Muscle layer of colon (tissue), 2 donors: ENCODE results near the gene JAZF1.

Source experiments
- H3K27ac ChIP-seq: one replicate; pipeline ENCODE4 v1.7.0; 2013; ENCODE audit warnings: low read depth, mild to moderate bottlenecking, low read length, moderate library complexity
- H3K27me3 ChIP-seq, 2 donors: one replicate each; pipeline ENCODE4 v1.7.0; 2013; ENCODE audit warnings: low read length in 2 of 2, mild to moderate bottlenecking in 2 of 2; ENCODE audit not compliant: insufficient read depth in 2 of 2, control insufficient read depth in 1 of 2
- H3K36me3 ChIP-seq: one replicate; pipeline ENCODE4 v1.7.0; 2013; ENCODE audit warnings: mild to moderate bottlenecking, low read length; ENCODE audit not compliant: insufficient read depth
- H3K4me1 ChIP-seq: one replicate; pipeline ENCODE4 v1.7.0; 2013; ENCODE audit warnings: mild to moderate bottlenecking, low read length; ENCODE audit not compliant: insufficient read depth
- H3K4me3 ChIP-seq, 2 donors: one replicate each; pipeline ENCODE4 v1.7.0; 2013; ENCODE audit warnings: low read length in 2 of 2, low read depth in 1 of 2, mild to moderate bottlenecking in 1 of 2, moderate library complexity in 1 of 2
- H3K9ac ChIP-seq: one replicate; pipeline ENCODE4 v1.7.0; 2013; ENCODE audit warnings: low read length
- H3K9me3 ChIP-seq: one replicate; pipeline ENCODE4 v1.7.0; 2013; ENCODE audit warnings: mild to moderate bottlenecking, low read length
- donor health status: abdominal sarcoma.
- donor health status: Adenocarcinoma of cecum.

The JAZF1 gene

DNA sequence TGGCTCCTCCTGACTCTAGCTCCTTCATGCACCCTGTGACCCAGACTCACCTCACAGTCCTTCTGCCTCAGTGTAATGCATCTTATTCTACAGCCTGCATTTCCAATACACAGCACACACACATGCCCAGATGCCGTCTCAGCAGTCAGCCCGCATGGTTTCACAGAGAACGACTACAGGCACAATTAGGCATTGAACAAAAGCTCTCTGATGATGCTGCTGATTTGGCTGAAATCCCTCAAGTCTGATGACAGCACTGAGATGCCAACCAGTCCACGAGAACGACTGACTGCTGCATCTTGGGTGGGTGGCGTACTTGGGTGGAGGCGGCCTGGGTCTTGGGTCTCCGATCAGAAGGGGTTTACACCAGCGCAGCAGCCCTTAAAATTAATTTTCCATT lies 240.3 kb downstream of the JAZF1 start:
- no peaks in the 10 kb centered on the region for H3K27me3 ChIP-seq

DNA sequence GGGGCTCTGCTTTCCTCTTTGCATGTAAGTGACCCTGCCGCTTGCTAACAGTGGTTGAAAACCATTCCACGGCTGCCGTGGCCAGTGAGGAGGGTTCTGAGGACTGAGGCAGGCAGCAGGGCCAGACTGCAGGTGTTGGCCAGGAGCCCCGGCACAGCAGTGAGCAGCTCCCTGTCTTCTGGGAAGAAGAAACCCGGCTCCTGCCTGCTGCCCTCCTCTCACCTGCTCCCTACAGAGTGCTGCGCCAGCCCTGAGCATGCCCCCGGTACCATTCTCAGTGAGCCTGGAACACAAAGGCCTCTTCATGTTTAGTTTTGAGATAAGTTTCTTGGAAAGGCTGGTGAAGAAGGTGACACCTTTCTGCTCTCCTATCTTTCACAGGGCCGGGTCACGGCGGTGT lies 240.7 kb downstream of the JAZF1 start:
- Histone ChIP-seq H3K27ac (peak overlapping the region; percentile 12), H3K9ac (no peak overlapping the region), H3K27me3 (no peaks in the 10 kb centered on the region), H3K4me1 (peaks cover 45% of the 10 kb centered on the region), H3K4me3 (no peak overlapping the region), H3K36me3 (no peaks in the 10 kb centered on the region), H3K9me3 (no peaks in the 10 kb centered on the region)

More for the DNA sequence above, 240.3 kb downstream of the JAZF1 start:
- H3K36me3 ChIP-seq: no peaks in the 10 kb centered on the region
- no peak overlapping the region for H3K9ac ChIP-seq
- H3K27ac ChIP-seq: peak overlapping the region; percentile 12
- peaks cover 50% of the 10 kb centered on the region for H3K4me1 ChIP-seq
- H3K9me3 ChIP-seq: no peaks in the 10 kb centered on the region
- H3K4me3 ChIP-seq: no peak overlapping the region

DNA sequence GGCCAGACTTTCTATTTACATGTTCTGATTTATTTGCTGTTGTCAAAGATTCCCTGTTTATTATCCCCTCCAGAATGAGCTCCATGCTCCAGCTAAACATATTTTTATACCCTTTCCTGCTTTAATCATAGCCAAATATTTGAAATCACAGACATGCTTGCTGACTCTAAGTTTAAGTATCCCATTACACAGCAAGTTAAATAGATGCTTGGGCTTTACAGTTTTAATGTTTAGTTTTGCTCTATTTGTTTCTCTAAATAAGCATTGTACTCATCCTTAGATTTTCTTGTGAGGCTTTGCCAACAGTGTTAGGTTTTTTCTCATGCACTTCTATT lies 243.9 kb downstream of the JAZF1 start:
- no peaks in the 10 kb centered on the region for H3K36me3 ChIP-seq
- peak overlapping the region; percentile 39 for H3K27ac ChIP-seq
- H3K9ac ChIP-seq: no peak overlapping the region
- H3K27me3 ChIP-seq: no peaks in the 10 kb centered on the region
- no peak overlapping the region for H3K4me3 ChIP-seq
- H3K4me1 ChIP-seq: peaks cover 34% of the 10 kb centered on the region
- H3K9me3 ChIP-seq: no peaks in the 10 kb centered on the region

DNA sequence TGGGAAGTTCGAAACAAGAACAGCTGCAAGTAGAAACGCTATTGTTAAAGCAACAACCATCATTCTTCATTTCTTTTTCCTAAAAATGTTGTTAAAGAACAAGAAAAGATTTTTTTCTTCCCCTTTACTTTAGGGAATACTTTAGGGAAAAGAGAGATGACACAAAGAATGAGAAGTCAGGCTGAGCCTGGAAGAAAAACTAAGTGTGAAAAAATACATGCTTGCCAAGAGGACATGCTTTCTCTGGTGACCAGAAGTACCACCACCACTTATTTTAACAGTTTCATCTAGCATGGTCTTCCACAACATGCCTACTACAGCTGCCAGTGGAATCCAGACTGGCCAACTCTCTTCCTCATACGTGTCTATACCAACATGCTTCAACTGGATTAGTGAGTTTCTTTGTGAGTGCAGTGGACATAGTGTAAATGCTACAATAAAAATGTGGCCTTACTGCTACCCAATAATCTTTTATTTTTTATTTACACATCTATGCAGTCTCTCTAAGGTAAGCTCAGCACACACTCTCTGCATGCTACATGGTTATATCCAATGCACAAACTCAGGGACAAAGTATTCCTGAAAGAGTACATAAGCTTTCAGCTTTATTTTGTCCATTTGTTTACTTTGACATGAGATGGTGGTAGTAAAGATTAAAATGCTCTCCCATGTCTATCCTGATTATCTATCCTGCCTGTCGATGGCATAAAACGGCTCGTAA lies 244.4 kb downstream of the JAZF1 start:
- H3K4me3 ChIP-seq: no peak overlapping the region
- H3K27me3 ChIP-seq: no peaks in the 10 kb centered on the region
- peaks cover 28% of the 10 kb centered on the region for H3K4me1 ChIP-seq
- peak overlapping the region; percentile 39 for H3K27ac ChIP-seq
- no peak overlapping the region for H3K9ac ChIP-seq
- no peaks in the 10 kb centered on the region for H3K36me3 ChIP-seq
- H3K9me3 ChIP-seq: no peaks in the 10 kb centered on the region

DNA sequence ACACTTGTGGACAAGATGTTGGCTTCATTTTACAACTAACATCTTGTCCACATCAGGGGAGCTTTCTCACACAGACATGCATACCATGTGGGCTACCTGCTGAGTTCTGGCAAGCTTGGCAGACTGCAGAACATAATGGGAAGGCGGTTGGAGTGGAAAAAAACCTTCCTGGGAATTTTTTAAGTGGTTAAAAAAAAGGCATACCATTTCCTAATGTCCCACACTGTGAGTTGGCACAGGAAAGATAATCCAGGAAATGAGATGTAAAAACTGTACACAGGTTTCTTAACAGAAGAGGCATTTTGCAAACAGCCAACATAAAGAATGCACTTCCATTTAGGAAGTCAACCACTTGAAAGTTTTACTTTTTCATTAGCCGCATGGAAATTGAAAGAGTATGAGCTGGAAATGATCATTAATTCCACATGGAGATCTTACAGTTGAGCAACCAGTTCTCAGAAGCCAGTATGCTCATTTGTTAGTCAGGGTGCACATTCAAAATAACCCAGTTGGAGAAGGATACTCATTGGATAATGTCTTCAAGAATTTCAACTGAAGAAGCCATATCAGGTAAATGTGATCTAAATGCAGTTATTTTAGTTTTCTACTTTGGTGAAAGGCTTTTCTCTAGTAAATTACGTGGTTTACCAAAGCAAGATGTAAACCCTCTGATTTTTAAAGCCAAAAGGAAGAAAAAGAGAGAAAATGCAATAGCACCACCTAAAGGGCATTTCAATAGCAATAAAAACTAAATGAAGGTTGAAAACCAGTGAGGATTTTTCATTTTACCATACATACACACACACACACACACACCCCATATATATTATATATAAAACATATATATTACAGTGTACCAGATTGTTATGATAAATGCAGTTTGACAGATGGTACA lies 246.7 kb downstream of the JAZF1 start:
- Histone ChIP-seq H3K9me3 (no peaks in the 10 kb centered on the region), H3K27me3 (no peaks in the 10 kb centered on the region), H3K27ac (no peak overlapping the region), H3K9ac (no peak overlapping the region), H3K36me3 (no peaks in the 10 kb centered on the region), H3K4me1 (peaks cover 28% of the 10 kb centered on the region), H3K4me3 (no peak overlapping the region)

DNA sequence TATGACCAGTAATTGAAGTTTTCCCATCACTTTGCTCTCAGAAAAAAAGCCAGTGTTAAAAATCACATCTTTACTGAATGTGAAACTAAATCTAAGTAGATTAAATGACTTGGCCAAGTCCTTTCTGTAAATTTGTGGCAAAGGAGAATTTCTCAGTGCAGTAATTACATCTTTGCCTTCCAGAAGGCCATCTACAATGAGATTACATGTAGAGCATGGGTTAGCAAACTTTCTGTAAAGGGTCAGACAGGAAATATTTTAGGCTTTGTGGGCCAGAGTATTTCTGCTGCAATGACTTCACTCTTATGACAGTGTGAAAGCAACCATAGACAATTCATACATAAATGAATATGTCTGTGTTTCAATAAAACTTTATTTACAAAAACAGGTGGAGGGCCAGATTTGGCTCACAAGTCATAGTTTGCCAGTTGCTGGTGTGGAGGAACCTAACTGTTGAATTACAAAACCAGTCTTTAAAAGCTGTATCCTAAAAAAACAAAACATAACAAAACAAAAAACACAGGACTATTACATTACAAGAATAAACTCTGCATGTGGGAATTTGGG lies 249.6 kb downstream of the JAZF1 start:
- Histone ChIP-seq H3K27me3 (no peaks in the 10 kb centered on the region), H3K4me3 (no peak overlapping the region), H3K9ac (no peak overlapping the region), H3K9me3 (no peaks in the 10 kb centered on the region), H3K36me3 (no peaks in the 10 kb centered on the region), H3K4me1 (peaks cover 21% of the 10 kb centered on the region), H3K27ac (no peak overlapping the region)

DNA sequence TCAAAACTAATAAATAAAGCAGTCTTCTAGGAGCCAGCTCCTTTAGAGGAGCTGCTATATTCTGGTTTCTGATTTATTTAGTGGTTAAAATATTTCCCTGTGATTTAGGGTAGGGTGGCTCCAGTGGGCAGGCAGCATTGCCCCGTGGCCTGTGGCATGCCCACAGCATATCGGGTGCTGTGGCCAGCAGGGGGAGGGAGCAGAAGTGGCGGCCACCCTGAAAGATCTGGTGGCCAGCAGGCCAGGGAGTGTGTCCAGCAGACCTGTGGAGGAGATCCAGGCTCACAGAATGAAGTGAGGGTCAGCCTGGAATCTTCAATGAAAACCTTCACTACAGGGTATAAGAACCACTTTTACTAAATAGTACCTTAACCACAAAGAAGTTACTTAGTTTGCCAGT lies 251.5 kb downstream of the JAZF1 start:
- H3K36me3 ChIP-seq: no peaks in the 10 kb centered on the region
- peaks cover 19% of the 10 kb centered on the region for H3K4me1 ChIP-seq
- H3K27me3 ChIP-seq: no peaks in the 10 kb centered on the region
- no peak overlapping the region for H3K4me3 ChIP-seq
- H3K9me3 ChIP-seq: no peaks in the 10 kb centered on the region
- H3K9ac ChIP-seq: no peak overlapping the region
- H3K27ac ChIP-seq: no peak overlapping the region

DNA sequence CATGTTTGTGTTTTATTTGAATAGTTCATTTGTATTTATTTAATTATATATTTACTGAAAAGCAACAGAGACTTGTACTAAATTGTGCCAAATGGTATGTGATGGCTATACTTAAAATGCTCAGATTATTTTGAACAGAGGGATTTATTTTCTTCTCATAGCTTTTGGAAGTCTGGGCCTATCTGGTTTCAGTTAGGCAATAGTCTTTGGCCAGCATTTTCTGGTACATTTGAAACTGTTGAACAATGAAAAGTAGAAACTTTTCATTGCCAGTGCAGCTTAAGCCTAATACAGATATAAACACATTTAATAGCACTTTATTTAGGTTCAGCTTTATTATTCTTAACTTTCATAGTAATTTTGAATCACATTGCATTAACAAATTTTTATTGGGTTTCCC lies 252.6 kb downstream of the JAZF1 start:
- H3K27me3 ChIP-seq: no peaks in the 10 kb centered on the region
- H3K36me3 ChIP-seq: no peaks in the 10 kb centered on the region
- H3K9ac ChIP-seq: no peak overlapping the region
- H3K9me3 ChIP-seq: no peaks in the 10 kb centered on the region
- H3K4me3 ChIP-seq: no peak overlapping the region
- no peak overlapping the region for H3K27ac ChIP-seq
- H3K4me1 ChIP-seq: peaks cover 28% of the 10 kb centered on the region

DNA sequence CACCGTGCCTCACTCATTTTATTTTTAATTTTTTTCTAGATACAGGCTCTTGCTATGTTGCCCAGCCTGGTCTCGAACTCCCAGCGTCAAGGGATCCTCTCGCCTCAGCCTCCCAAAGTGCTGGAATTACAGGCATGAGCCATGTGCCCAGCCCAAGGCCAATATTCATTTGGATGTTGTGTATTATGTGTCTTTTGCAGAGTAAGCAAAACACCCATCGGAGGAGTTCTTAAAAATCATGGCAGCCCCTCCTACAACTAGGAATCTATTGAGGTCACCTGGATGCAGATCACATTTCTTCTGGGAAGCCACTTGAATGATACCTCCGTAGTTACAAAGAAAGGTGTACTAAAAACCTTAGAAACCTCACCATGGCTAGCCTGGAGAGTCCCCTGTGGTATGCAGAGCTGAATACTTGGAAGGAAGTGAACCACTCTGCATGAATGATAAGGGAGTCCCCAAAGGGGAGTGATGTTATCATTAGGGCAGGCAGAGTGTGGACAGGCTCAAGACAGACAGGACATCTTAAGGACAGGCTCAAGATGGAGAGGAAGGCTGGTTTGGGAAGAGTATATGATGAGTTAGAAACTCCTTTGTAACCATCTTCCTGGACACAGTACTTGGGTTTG lies 254.9 kb downstream of the JAZF1 start:
- Histone ChIP-seq H3K4me3 (no peak overlapping the region), H3K9ac (no peak overlapping the region), H3K27ac (no peak overlapping the region), H3K4me1 (peaks cover 42% of the 10 kb centered on the region), H3K36me3 (no peaks in the 10 kb centered on the region), H3K9me3 (no peaks in the 10 kb centered on the region), H3K27me3 (no peaks in the 10 kb centered on the region)

DNA sequence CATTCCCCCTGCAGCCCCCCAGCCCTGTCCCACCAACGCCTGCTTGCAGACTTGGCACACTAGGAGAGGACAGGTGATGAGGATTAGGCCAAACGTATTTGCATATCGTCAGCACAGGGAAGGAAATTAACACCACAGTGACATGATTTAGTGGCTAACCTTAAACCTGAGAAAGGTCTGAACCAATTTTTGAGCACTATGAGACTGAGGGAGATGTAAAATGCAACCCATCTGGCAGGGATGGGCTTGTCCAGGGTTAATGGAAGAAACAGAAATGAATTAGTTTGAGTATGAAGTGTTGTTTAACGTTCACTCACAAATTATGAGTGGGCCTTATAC lies 257.0 kb downstream of the JAZF1 start:
- Histone ChIP-seq H3K9me3 (no peaks in the 10 kb centered on the region), H3K4me3 (no peak overlapping the region), H3K36me3 (no peaks in the 10 kb centered on the region), H3K4me1 (peaks cover 43% of the 10 kb centered on the region), H3K27me3 (no peaks in the 10 kb centered on the region), H3K27ac (no peak overlapping the region), H3K9ac (no peak overlapping the region)

DNA sequence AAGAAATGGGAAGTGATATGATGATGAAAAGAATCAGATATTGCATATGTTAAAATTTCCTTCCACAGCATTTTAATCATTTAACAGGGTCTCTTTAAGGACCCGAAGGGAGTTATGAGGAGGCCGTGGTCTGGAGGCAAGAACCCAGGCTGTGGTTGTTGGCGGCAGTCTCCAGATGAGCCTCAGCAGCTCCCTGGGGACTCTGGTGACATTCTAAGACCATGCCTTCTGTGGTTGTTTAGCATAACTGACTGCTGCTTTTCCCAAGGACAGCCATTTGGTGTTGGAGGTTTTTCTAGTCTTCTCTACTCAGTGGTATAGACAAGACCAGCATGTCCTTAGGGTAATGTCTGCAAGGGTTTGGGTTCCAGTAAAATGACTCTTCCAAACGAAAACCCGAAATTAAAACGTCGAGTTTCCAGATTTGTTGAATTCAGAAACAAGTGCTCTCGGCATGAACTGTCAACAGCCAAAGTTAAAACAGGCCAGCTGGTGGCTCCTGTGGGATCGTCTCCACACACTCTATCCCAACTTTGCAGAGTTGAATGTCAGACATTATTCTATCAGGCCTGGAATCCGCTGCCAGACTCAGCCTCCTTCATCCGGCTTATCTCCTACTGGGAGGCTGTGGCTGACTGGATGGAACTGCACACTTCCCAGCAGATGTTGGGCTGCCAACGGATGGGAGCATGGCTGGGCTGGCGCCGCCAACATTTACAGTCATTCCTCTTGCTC lies 257.5 kb downstream of the JAZF1 start:
- H3K27me3 ChIP-seq: no peaks in the 10 kb centered on the region
- no peaks in the 10 kb centered on the region for H3K9me3 ChIP-seq
- H3K9ac ChIP-seq: no peak overlapping the region
- H3K27ac ChIP-seq: no peak overlapping the region
- H3K4me3 ChIP-seq: no peak overlapping the region
- H3K4me1 ChIP-seq: peaks cover 40% of the 10 kb centered on the region
- H3K36me3 ChIP-seq: no peaks in the 10 kb centered on the region
